ENCODE measurements around the gene OTC.

GRCh38 chrX:38437093-38437492, 84.7 kb downstream of the OTC start:
- TF ChIP-seq CTCF (IDR thresholded peaks at IDR 0.05; ENCODE audit: low read depth, low read length) (no peak), EZH2phosphoT487 (IDR thresholded peaks at IDR 0.05; ENCODE audit: low read depth) (no peak)
